Measurements from ENCODE around the gene P2RY12. TPM values are rescaled to one million over a fixed set of nuclear protein-coding genes. Genes with fewer than 3 reads are reported as not detected.
A peak's percentile ranks its signal among the peaks of the same experiment; 100 is the strongest.

Gene P2RY12
- total and polyA plus RNA-seq, 2 of the 4 experiments (the other 2 are of a cell fraction): not detected

GRCh38 chr3:151372063-151372820 is 12.3 kb downstream of the P2RY12 start:
- no peaks in the 10 kb centered on the region for H3K9me3 ChIP-seq (ENCODE audit: control insufficient read depth, insufficient read depth, low read length)
- no CpG with 5 or more reads among the region's 4 CpGs for WGBS, 2 experiments (ENCODE audit: extremely low coverage in 2 of 2, insufficient read length in 1 of 2)
- H3K79me1 ChIP-seq (ENCODE audit: low read depth in 1 of 2, low read length in 2 of 2): no peaks in the 10 kb centered on the region
- peaks cover 4% of the 10 kb centered on the region; the same call in 1 of the 2 replicates for H3K4me1 ChIP-seq (ENCODE audit: control insufficient read depth, insufficient read depth, low read length)
- H2AK9ac ChIP-seq (replicated peaks; ENCODE audit: low read depth, low read length, poor library complexity): no peak overlapping the region
- no peak overlapping the region for H3K4ac ChIP-seq (ENCODE audit: low read depth, low read length)
- no peak overlapping the region for H4K8ac ChIP-seq (ENCODE audit: low read depth in 2 of 2, low read length in 2 of 2)
- peak overlapping the region; percentile 55; the same call in 1 of the 2 replicates for H3K4me2 ChIP-seq (ENCODE audit: low read depth, low read length)
- ATAC-seq (ENCODE audit: low read depth) (peak; percentile 35; the same call in 1 of the 2 replicates), DNase-seq (peak; percentile 59)
- H3K9me1 ChIP-seq (ENCODE audit: insufficient read depth, low read length): no peaks in the 10 kb centered on the region
- no peak overlapping the region for H4K5ac ChIP-seq (ENCODE audit: low read depth, low read length)
- no peak overlapping the region for H2BK120ac ChIP-seq (ENCODE audit: low read depth, low read length)
- intact Hi-C loops (cut with micrococcal nuclease): no loop called here
- no peak overlapping the region for H3K23ac ChIP-seq (ENCODE audit: low read depth, low read length)
- no TSS peak for BruUV-seq (replicated peaks)
- in situ Hi-C loops (cut with MboI; ENCODE audit: low sequenced_read_pairs): no loop called here
- CTCF ChIA-PET: interaction anchor here (0.6 kb wide), 1 partner anchor 1548 kb away, joined by 3 read pairs; no protein-coding TSS in a partner anchor
- H3K9ac ChIP-seq (ENCODE audit: low read depth, low read length): no peak overlapping the region
- H2BK20ac ChIP-seq (ENCODE audit: low read depth, low read length): no peak overlapping the region
- no peaks in the 10 kb centered on the region for H3K36me3 ChIP-seq (ENCODE audit: control insufficient read depth, insufficient read depth, low read length)
- H3K56ac ChIP-seq (ENCODE audit: extremely low read depth, insufficient read depth, low read length): no peak overlapping the region
- H3K4me3 ChIP-seq (ENCODE audit: insufficient read depth, low read depth, low read length): no peak overlapping the region
- H3K27ac ChIP-seq (ENCODE audit: insufficient read depth, low read length): no peak overlapping the region
- POLR2A ChIA-PET (ENCODE audit: unreplicated experiment): no interaction called here
- H3K27me3 ChIP-seq (ENCODE audit: control insufficient read depth, insufficient read depth, low read length): no peaks in the 10 kb centered on the region
- H3K18ac ChIP-seq (ENCODE audit: low read depth, low read length): peak overlapping the region; percentile 65; the same call in 1 of the 2 replicates
- dilution Hi-C loops (cut with HindIII; ENCODE audit: low sequenced_read_pairs, unreplicated experiment): no loop called here
- no peak overlapping the region for H2AK5ac ChIP-seq (ENCODE audit: low read depth, low read length)
- H2BK15ac ChIP-seq (ENCODE audit: low read depth, low read length): no peak overlapping the region
- H3K14ac ChIP-seq (replicated peaks; ENCODE audit: low read depth, low read length): no peak overlapping the region
- no peak overlapping the region for H2AFZ ChIP-seq (replicated peaks; ENCODE audit: low read length, poor library complexity)
- H2BK5ac ChIP-seq (ENCODE audit: low read depth, low read length, poor library complexity, severe bottlenecking): peak overlapping the region; percentile 73
- no peaks in the 10 kb centered on the region for H4K20me1 ChIP-seq (ENCODE audit: insufficient read depth, low read length)
- no peak overlapping the region for H4K91ac ChIP-seq (ENCODE audit: insufficient read depth, low read depth, low read length)
- TF ChIP-seq ELK1 (IDR thresholded peaks at IDR 0.05; ENCODE audit: borderline replicate concordance, low read depth, low read length): no peak
- TF ChIP-seq BHLHE40 (IDR thresholded peaks at IDR 0.05; ENCODE audit: low read depth, low read length): no peak
- TF ChIP-seq CEBPB (IDR thresholded peaks at IDR 0.05; ENCODE audit: low read depth, low read length): no peak
- no peak for TF ChIP-seq MXI1 (IDR thresholded peaks at IDR 0.05; ENCODE audit: borderline replicate concordance, low read depth, low read length)
- no peak for TF ChIP-seq FOS (IDR thresholded peaks at IDR 0.05; ENCODE audit: low read depth, low read length)
- TF ChIP-seq RAD21 (IDR thresholded peaks at IDR 0.05; ENCODE audit: low read length): no peak
- no peak for TF ChIP-seq RCOR1 (IDR thresholded peaks at IDR 0.05; ENCODE audit: insufficient replicate concordance, low read length)
- no peak for TF ChIP-seq MAZ (IDR thresholded peaks at IDR 0.05; ENCODE audit: borderline replicate concordance, low read depth, low read length)
- TF ChIP-seq SMC3 (IDR thresholded peaks at IDR 0.05; ENCODE audit: low read depth, low read length): no peak
- TF ChIP-seq MAFK (IDR thresholded peaks at IDR 0.05; ENCODE audit: low read depth, low read length): no peak
- TF ChIP-seq CTCF (conservative IDR thresholded peaks at IDR 0.05; ENCODE audit: low read depth, low read length): no peak
- no peak for TF ChIP-seq USF2 (IDR thresholded peaks at IDR 0.05; ENCODE audit: low read depth, low read length)
- no peak for TF ChIP-seq POLR2A (IDR thresholded peaks at IDR 0.05; ENCODE audit: low read depth, low read length)
- TF ChIP-seq RFX5 (IDR thresholded peaks at IDR 0.05; ENCODE audit: low read depth, low read length): no peak
- TF ChIP-seq CHD1 (IDR thresholded peaks at IDR 0.05; ENCODE audit: low read depth, low read length): no peak
